Nephron progenitor cell (in vitro differentiated cells): ENCODE data around the gene TTC9.

Experiments
- DNase-seq: peaks from one replicate; pipeline ENCODE4 v3.0.0; 2021
- H3K27ac Mint-ChIP-seq: 2 replicates; pipeline ENCODE4 v1.8.0; 2021; ENCODE audit warnings: mild to moderate bottlenecking, moderate library complexity, mixed read lengths
- H3K27me3 Mint-ChIP-seq: 2 replicates; pipeline ENCODE4 v1.8.0; 2021; ENCODE audit warnings: mild to moderate bottlenecking, low read depth, mixed read lengths; ENCODE audit not compliant: poor library complexity
- H3K36me3 Mint-ChIP-seq: 2 replicates; pipeline ENCODE4 v1.8.0; 2021; ENCODE audit warnings: low read depth, mixed read lengths
- H3K4me1 Mint-ChIP-seq: 2 replicates; pipeline ENCODE4 v1.8.0; 2021; ENCODE audit warnings: mixed read lengths
- H3K4me3 Mint-ChIP-seq: 2 replicates; pipeline ENCODE4 v1.8.0; 2021; ENCODE audit warnings: mild to moderate bottlenecking, moderate library complexity, mixed read lengths
- H3K9me3 Mint-ChIP-seq: 2 replicates; pipeline ENCODE4 v1.8.0; 2021; ENCODE audit warnings: mild to moderate bottlenecking, moderate library complexity, mixed read lengths
- TF ChIP-seq, protein P1 (sequence below): fragments of 200-600 bp; sonication (generic); IDR thresholded peaks from 2 replicates; pipeline ENCODE4 v1.5.0; 2021; ENCODE audit warnings: antibody characterized with exemption

The TTC9 gene

DNA sequence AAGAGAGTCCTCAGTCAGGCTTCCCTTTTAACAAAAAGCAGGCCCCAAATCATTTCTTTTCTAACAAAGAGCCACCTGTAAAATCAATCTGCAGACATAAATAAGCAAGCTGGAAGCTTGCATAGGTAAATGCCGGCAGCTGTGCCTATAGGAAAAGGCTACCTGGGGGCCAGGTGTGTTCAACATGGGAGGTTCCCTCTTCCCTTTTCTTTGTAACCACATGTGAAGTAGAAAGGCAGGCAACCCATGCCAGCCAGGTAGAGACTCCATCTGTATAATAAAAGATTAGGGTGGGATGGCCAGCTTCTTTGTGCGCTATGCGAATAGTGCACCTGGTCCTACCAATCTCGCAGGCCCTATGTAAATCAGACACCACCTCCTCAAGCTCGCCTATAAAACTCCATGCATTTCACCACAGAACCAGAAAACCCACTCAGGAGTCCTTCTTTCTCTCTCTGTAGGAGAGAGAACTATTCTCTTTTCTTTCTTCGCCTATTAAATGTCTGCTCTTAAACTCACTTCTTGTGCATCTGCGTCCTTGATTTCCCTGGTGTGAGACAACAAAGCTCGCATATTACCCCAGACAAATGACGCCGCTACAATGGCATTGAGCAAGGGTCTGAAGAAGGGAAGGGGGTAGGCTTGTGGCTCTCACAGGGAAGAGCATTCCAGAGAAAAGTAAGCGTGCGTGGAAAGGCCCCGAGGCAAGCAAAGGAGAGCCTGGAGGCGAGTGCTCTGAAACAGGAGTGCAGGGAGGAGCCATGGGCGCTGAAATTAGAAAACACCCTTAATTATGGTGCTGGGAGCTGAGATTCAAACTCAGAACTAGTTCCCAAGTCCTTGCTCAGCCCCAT is 67.2 kb downstream of the TTC9 start:
- TF ChIP-seq, protein P1, sequence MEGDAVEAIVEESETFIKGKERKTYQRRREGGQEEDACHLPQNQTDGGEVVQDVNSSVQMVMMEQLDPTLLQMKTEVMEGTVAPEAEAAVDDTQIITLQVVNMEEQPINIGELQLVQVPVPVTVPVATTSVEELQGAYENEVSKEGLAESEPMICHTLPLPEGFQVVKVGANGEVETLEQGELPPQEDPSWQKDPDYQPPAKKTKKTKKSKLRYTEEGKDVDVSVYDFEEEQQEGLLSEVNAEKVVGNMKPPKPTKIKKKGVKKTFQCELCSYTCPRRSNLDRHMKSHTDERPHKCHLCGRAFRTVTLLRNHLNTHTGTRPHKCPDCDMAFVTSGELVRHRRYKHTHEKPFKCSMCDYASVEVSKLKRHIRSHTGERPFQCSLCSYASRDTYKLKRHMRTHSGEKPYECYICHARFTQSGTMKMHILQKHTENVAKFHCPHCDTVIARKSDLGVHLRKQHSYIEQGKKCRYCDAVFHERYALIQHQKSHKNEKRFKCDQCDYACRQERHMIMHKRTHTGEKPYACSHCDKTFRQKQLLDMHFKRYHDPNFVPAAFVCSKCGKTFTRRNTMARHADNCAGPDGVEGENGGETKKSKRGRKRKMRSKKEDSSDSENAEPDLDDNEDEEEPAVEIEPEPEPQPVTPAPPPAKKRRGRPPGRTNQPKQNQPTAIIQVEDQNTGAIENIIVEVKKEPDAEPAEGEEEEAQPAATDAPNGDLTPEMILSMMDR = no peak
- H3K4me1 Mint-ChIP-seq = peaks cover 7% of the 10 kb centered on the region
- H3K27ac Mint-ChIP-seq = no peak overlapping the region
- H3K36me3 Mint-ChIP-seq = no peaks in the 10 kb centered on the region
- no peak for DNase-seq
- no peak overlapping the region for H3K4me3 Mint-ChIP-seq
- H3K9me3 Mint-ChIP-seq = no peaks in the 10 kb centered on the region
- peaks cover 23% of the 10 kb centered on the region for H3K27me3 Mint-ChIP-seq

DNA sequence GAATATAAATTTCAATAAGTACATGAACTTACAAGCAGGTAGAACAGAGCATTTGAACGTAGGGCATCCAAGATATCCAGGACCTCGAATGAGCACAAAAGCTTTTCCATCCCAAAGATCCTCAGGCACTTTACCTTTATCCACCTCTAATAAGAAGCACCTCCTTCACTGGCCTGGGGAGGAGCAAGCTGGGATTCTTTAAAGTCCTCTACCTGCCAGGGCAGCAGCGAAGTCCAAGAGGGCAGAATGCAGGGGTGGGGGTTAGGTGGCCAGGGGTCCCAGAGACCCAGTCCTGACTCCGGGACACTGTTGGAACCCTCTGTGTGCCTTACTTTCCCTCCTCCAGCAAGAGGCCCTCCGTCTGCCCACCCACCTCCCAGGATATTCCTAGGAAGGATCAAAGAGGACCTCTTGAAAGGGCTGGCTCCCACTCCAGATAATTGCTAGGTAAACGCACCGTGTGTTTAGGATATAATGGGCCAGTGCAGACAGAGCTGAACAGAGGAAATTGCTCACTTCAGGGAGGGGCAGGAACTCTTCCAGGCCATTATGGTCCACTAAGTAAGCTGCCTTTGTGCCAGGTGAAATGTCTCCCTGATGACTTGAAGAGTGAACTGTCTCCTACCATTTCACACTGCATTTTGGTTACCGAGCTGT is 68.1 kb downstream of the TTC9 start:
- no peaks in the 10 kb centered on the region for H3K36me3 Mint-ChIP-seq
- no peaks in the 10 kb centered on the region for H3K9me3 Mint-ChIP-seq
- peaks cover 10% of the 10 kb centered on the region for H3K4me1 Mint-ChIP-seq
- H3K27ac Mint-ChIP-seq = no peak overlapping the region
- TF ChIP-seq, protein P1 = no peak
- DNase-seq = no peak
- H3K4me3 Mint-ChIP-seq = no peak overlapping the region
- H3K27me3 Mint-ChIP-seq = peaks cover 23% of the 10 kb centered on the region

DNA sequence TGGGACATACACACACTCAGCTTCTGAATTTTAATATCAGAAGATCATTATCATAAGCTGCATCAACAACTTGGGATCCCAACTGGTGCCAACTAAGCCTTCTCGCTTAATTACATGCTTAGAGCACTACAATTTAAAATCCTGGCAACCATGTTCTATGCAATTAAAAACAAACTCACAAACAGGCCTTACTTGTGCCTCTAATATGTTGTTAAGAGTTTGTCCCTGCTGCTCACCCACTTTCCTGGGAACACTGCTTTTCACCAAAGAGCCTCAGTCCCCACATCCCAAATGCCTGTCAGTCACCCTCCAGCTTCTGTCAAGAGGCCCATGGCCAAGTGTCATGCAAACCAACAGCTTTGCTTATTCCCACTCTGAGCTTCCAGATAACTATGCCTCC is 69.7 kb downstream of the TTC9 start:
- H3K4me1 Mint-ChIP-seq = peaks cover 10% of the 10 kb centered on the region
- TF ChIP-seq, protein P1 = no peak

DNA sequence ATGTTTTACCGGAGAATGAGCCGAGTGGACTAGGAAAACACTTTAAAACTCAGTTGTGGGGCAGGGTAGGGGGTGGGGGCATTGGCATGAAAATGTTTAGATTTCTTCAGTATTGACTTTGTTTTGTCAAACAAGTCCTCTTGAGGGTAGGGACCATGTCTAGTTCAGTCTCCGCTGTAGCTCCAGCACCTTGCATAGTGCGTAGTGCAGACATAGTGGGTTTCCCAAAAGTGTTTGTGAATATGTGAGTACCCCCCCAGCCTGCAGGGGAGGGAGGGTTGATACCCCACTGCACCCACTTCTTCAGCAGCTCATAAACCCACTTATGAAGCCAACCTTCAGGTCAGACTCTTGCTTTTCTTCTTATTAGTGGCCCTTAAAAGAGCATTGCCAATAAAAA is 71.4 kb downstream of the TTC9 start:
- no peak for DNase-seq
- Mint-ChIP-seq H3K4me1 (peaks cover 10% of the 10 kb centered on the region), H3K36me3 (no peaks in the 10 kb centered on the region), H3K27ac (no peak overlapping the region), H3K4me3 (no peak overlapping the region), H3K27me3 (peaks cover 20% of the 10 kb centered on the region), H3K9me3 (no peaks in the 10 kb centered on the region)
- TF ChIP-seq, protein P1 = no peak

More for the DNA sequence above, 69.7 kb downstream of the TTC9 start:
- H3K36me3 Mint-ChIP-seq = no peaks in the 10 kb centered on the region
- H3K27ac Mint-ChIP-seq = no peak overlapping the region
- H3K4me3 Mint-ChIP-seq = no peak overlapping the region
- peaks cover 17% of the 10 kb centered on the region for H3K27me3 Mint-ChIP-seq
- DNase-seq = no peak
- no peaks in the 10 kb centered on the region for H3K9me3 Mint-ChIP-seq

DNA sequence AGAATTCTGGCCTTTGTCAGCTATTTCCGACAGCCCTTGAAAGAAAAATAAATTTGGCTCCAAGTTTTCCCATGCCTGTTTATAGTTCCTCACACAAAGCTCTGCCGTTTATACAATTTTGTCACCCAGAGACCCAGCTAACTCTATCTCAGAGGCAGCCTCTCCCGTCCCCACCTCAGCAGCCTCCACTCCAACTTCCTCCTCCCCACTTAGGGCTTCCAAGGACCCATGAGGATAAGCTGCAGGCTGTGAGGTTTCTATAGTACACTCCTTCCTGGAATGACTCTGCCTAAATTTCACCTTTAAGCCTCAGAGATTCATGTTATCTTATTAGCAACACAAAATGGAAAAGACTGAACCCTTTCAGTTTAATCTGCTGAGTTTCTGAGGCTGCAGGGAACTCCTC is 71.8 kb downstream of the TTC9 start:
- H3K36me3 Mint-ChIP-seq = no peaks in the 10 kb centered on the region
- H3K27me3 Mint-ChIP-seq = peaks cover 23% of the 10 kb centered on the region
- H3K4me3 Mint-ChIP-seq = no peak overlapping the region
- no peak overlapping the region for H3K27ac Mint-ChIP-seq
- TF ChIP-seq, protein P1 = no peak
- H3K9me3 Mint-ChIP-seq = no peaks in the 10 kb centered on the region
- H3K4me1 Mint-ChIP-seq = peaks cover 10% of the 10 kb centered on the region
- no peak for DNase-seq
